ENCODE measurements around the gene DOC2B. TPM values are rescaled to one million over a fixed set of nuclear protein-coding genes. Genes with fewer than 3 reads are reported as not detected.
"Not testable (repeated sequence)": the region's sequence is repeated elsewhere in the genome, so short reads cannot be mapped to it uniquely, and the experiment has no call there.

DOC2B gene
- total and polyA plus RNA-seq, 3 donors from 2014 or later = 1.4 to 4.0 (median 1.9) TPM

DNA sequence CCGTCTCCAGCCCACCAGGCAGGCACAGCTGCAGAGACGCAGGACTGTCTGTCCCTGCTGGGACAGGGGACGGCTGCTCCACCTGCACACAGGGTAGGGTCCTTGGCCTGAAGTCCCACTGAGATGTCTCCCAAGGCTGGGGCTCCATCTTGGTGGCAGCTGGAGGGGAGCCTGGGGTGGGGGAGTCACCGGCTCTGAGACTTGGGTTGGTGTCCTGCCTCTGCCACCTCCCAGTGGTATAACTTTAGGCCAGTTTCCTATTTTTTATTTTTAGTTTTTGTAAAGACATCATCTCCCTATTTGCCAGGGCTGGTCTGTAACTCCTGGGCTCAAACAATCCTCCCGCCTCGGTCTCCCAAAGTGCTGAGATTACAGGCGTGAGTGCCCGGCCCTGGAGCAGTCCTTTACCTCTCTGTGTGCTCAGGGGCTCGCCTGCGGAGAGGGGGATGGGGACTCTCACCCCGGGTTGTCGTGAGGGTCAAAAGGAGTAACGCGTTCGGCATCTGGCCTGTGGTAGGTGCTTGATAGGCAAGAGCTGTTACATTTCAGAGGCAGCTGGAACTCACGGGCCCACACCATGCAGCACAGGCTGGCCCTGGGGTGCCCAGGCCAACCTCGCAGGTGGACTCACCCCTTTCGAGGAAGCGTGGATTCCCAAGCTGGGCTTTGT lies 46.6 kb upstream of the DOC2B start:
- intact Hi-C loops (cut with DNase I; ENCODE audit: low total_unique reads) = no loop called here
- 88 to 90% methylated on average over 15 to 19 of the region's 19 CpGs for WGBS, 2 donors
- Histone ChIP-seq H3K9me3 (no peaks in the 10 kb centered on the region), H3K4me3 (no peak overlapping the region), H3K27ac (no peak overlapping the region), H3K4me1 (no peaks in the 10 kb centered on the region), H3K27me3 (no peaks in the 10 kb centered on the region), H3K36me3 (ENCODE audit: low read depth, missing control alignments) (no peaks in the 10 kb centered on the region)
- no peak for DNase-seq
- TF ChIP-seq, protein P1, sequence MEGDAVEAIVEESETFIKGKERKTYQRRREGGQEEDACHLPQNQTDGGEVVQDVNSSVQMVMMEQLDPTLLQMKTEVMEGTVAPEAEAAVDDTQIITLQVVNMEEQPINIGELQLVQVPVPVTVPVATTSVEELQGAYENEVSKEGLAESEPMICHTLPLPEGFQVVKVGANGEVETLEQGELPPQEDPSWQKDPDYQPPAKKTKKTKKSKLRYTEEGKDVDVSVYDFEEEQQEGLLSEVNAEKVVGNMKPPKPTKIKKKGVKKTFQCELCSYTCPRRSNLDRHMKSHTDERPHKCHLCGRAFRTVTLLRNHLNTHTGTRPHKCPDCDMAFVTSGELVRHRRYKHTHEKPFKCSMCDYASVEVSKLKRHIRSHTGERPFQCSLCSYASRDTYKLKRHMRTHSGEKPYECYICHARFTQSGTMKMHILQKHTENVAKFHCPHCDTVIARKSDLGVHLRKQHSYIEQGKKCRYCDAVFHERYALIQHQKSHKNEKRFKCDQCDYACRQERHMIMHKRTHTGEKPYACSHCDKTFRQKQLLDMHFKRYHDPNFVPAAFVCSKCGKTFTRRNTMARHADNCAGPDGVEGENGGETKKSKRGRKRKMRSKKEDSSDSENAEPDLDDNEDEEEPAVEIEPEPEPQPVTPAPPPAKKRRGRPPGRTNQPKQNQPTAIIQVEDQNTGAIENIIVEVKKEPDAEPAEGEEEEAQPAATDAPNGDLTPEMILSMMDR (IDR thresholded peaks at IDR 0.05) = no peak
- TF ChIP-seq POLR2A (IDR thresholded peaks at IDR 0.05) = no peak

DNA sequence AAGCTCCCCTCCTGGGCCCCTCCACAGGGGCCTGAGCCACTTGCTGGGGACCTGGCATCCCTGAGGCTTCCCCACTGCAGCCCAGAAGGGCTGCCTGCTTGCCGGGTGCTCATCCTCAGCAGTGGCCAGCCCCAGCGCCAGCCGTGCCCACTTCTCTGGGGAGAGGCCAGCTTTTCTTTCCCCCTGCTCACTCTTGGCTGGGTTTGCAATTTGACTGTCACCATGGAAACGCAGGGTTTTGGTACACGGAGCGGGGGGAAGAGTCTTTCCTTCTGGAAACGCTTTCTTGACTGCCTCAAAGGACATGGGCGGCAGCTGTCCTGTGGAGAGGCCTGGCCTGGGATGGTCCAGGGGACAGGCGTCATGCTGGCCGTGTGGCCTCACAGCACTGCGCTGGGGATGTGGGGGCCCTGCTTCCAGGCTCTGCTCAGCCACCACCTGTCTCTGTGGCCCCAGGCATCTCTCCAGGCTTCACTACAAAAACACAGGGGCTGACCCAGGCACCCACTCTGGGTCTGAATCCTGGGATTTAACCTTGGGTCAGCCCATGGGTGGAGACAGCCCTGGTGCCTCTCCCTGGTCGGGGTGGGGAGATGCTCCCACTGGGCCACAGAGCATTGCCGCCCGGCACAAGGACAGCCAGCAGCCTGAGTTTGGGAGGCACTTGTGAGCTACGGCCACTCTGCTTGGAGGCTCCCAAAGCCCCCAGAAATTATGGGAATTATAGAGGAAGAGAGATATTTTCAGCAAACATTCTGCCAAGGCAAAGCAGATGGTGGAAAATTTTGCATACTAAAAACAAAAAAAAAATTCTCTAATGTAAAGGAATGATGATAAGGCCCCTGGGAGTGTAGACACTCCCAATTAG lies 45.9 kb upstream of the DOC2B start:
- DNase-seq = no peak
- no peaks in the 10 kb centered on the region for H3K36me3 ChIP-seq (ENCODE audit: low read depth, missing control alignments)
- H3K4me1 ChIP-seq = no peaks in the 10 kb centered on the region
- no peaks in the 10 kb centered on the region for H3K27me3 ChIP-seq
- WGBS, 2 donors = 82% methylated on average over 9 to 14 of the region's 15 CpGs
- intact Hi-C loops (cut with DNase I; ENCODE audit: low total_unique reads) = no loop called here
- TF ChIP-seq, protein P1 (IDR thresholded peaks at IDR 0.05) = no peak
- TF ChIP-seq POLR2A (IDR thresholded peaks at IDR 0.05) = no peak
- H3K9me3 ChIP-seq = no peaks in the 10 kb centered on the region
- no peak overlapping the region for H3K4me3 ChIP-seq
- H3K27ac ChIP-seq = no peak overlapping the region

DNA sequence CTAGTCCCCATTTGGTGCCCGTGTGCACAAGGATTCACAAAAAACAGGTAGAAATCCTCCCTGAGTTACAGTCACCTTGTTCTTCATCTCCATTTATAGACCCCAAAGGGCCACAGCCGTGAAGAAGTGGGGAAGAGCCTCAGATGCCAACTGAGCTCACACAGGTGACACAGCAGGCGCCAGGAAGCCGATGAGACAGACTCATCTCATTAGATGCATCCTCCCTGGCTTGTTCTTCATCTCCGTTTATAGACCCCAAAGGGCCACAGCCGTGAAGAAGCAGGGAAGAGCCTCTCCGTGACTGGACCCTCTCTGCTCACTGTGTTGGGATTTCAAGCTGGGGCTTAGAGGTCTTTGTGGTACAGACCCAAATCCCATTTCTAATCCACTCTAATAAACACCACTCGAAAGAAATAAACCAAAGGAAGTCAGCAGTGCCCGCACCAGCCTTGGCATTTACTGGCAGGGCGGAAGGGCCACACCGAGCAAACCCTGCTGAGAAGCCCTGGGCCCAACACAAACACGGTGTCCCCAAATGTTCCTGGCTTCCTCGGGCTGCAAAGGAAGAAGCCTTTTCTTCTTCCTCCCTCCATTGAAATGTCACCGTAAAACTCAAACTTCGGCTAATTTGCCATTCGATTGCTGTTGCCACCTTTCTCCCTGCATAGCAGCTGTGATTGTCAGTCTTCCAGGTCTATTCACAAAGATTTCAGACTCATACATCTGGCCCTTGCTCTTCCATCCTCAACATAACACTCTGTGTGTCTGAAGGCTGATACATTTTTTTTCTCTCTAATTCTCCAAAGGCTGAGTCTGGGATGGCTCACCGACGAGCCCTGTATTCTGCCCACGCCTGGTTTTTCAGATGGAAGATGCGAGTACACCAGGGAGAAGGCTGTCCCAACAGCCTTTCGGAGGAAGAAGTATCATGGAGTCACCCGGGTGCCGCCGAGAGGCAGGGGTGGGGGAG lies 44.9 kb upstream of the DOC2B start:
- WGBS, 2 donors = 89 to 92% methylated on average over 22 to 24 of the region's 24 CpGs
- no peaks in the 10 kb centered on the region for H3K36me3 ChIP-seq (ENCODE audit: low read depth, missing control alignments)
- intact Hi-C loops (cut with DNase I; ENCODE audit: low total_unique reads) = no loop called here
- H3K27me3 ChIP-seq = no peaks in the 10 kb centered on the region
- no peak overlapping the region for H3K27ac ChIP-seq
- no peaks in the 10 kb centered on the region for H3K9me3 ChIP-seq
- no peak overlapping the region for H3K4me3 ChIP-seq
- H3K4me1 ChIP-seq = no peaks in the 10 kb centered on the region
- TF ChIP-seq, protein P1 (IDR thresholded peaks at IDR 0.05) = no peak
- no peak for TF ChIP-seq POLR2A (IDR thresholded peaks at IDR 0.05)
- no peak for DNase-seq

DNA sequence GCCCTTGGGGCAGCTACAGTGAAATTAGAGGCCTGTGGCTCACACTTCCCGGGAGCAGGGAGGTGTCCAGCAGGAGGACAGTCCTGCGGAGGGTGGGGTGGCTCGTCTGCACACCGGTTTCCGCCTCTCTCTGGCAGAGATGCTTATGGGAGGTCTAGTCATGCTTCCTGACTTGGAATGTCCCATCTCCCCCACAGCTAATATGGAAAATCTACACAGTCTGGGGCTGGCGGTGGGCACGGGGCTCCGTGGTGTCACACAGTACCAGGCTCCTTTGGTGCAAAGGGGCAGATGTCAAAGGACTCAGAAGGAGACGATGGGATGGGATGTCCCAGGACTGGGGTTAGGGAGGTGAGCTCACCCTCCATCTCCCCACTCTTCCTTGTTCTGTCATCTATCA lies 44.1 kb upstream of the DOC2B start:
- no peak for TF ChIP-seq POLR2A (IDR thresholded peaks at IDR 0.05)
- TF ChIP-seq, protein P1 (IDR thresholded peaks at IDR 0.05) = no peak
- WGBS, 2 donors = 90 to 96% methylated on average over 9 of the region's 9 CpGs
- no peak for DNase-seq
- Histone ChIP-seq H3K27me3 (no peaks in the 10 kb centered on the region), H3K4me1 (no peaks in the 10 kb centered on the region), H3K9me3 (no peaks in the 10 kb centered on the region), H3K4me3 (no peak overlapping the region), H3K27ac (no peak overlapping the region), H3K36me3 (ENCODE audit: low read depth, missing control alignments) (no peaks in the 10 kb centered on the region)
- intact Hi-C loops (cut with DNase I; ENCODE audit: low total_unique reads) = no loop called here

DNA sequence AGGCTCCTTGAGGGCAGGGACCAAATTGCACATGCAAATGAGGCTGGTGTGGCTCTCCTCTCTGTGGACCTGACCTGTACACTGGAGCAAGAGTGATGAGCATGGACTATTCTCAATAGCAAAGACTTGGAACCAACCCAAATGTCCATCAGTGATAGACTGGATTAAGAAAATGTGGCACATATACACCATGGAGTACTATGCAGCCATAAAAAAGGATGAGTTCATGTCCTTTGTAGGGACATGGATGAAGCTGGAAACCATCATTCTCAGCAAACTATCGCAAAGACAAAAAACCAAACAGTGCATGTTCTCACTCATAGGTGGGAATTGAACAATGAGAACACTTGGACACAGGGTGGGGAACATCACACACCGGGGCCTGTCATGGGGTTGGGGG lies 43.1 kb upstream of the DOC2B start:
- H3K36me3 ChIP-seq (ENCODE audit: low read depth, missing control alignments); H3K27ac ChIP-seq; H3K9me3 ChIP-seq; H3K4me3 ChIP-seq; H3K27me3 ChIP-seq; H3K4me1 ChIP-seq; DNase-seq; intact Hi-C loops (cut with DNase I; ENCODE audit: low total_unique reads): not testable (repeated sequence)
- WGBS, 2 donors = 97 to 100% methylated on average over 2 of the region's 2 CpGs
